Stimulated activated CD8-positive, alpha-beta memory T cell treated with anti-CD3 and anti-CD28 coated beads, Interleukin-15, amount 100 ng/mL, for 48 hours (primary cell): ENCODE measurements around the gene DDX39A.

Experiments used
- DNase-seq, 2 donors: peaks; one replicate each; pipeline ENCODE4 v3.0.0-alpha.2; 2020; ENCODE audit warnings: low read depth in 2 of 2

DDX39A gene

GRCh38 chr19:14434543-14435319, 15.6 kb upstream of the DDX39A start:
- no peak for DNase-seq

- DNase-seq: no peak
Measured at GRCh38 chr19:14433554-14434501, 14.7 kb upstream of the DDX39A start.

- peak in 1 of 2 donors; percentile 53 for DNase-seq
Measured at GRCh38 chr19:14432791-14433553, 13.8 kb upstream of the DDX39A start, which contains the start of gene PKN1. Gene PKN1 (plus strand): TSS chr19:14433306. CDS start chr19:14433522, 216 bp downstream.

GRCh38 chr19:14430712-14431111, 11.6 kb upstream of the DDX39A start:
- DNase-seq: no peak

GRCh38 chr19:14428882-14429416, 9.8 kb upstream of the DDX39A start:
- DNase-seq: no peak

- DNase-seq: no peak
Measured at GRCh38 chr19:14427461-14427860, 8.3 kb upstream of the DDX39A start.

GRCh38 chr19:14425696-14426138, 6.6 kb upstream of the DDX39A start:
- no peak for DNase-seq

- DNase-seq: peak; percentile 77 to 78
Measured at GRCh38 chr19:14418856-14419105, 360 bp downstream of the DDX39A start.

GRCh38 chr19:14416817-14417231, 2.3 kb downstream of the DDX39A start:
- DNase-seq: no peak

GRCh38 chr19:14414926-14415690, 4.0 kb downstream of the DDX39A start:
- DNase-seq: no peak

GRCh38 chr19:14413693-14414181, 5.4 kb downstream of the DDX39A start:
- DNase-seq: no peak

- DNase-seq: no peak
Measured at GRCh38 chr19:14412996-14413692, 6.0 kb downstream of the DDX39A start.

GRCh38 chr19:14412324-14412995, 6.7 kb downstream of the DDX39A start:
- DNase-seq: no peak

GRCh38 chr19:14411938-14412245, 7.2 kb downstream of the DDX39A start:
- no peak for DNase-seq

- no peak for DNase-seq
Measured at GRCh38 chr19:14411161-14411937, 7.8 kb downstream of the DDX39A start.

- no peak for DNase-seq
Measured at GRCh38 chr19:14410091-14411051, 8.8 kb downstream of the DDX39A start.

- DNase-seq: no peak
Measured at GRCh38 chr19:14409146-14410023, 9.8 kb downstream of the DDX39A start.
